ENCODE measurements around the gene IDH1.
"Not testable (repeated sequence)": the region's sequence is repeated elsewhere in the genome, so short reads cannot be mapped to it uniquely, and the experiment has no call there.

IDH1 gene

GRCh38 chr2:208256849-208257813 lies 2.3 kb upstream of the IDH1 start:
- not testable (repeated sequence) for DNase-seq (ENCODE audit: low spot score)

- DNase-seq (ENCODE audit: low spot score): no peak
Measured at GRCh38 chr2:208256192-208256782, 1.4 kb upstream of the IDH1 start.

GRCh38 chr2:208255557-208256106 lies 761 bp upstream of the IDH1 start:
- no peak for DNase-seq (ENCODE audit: low spot score)

- DNase-seq (ENCODE audit: low spot score): peak; percentile 78
Measured at GRCh38 chr2:208254118-208254870, 577 bp downstream of the IDH1 start.

GRCh38 chr2:208253600-208254117 lies 1.2 kb downstream of the IDH1 start:
- DNase-seq (ENCODE audit: low spot score): peak; percentile 12

- peak; percentile 4 for DNase-seq (ENCODE audit: low spot score)
Measured at GRCh38 chr2:208252716-208253492, 2.0 kb downstream of the IDH1 start.

GRCh38 chr2:208251098-208251497 lies 3.8 kb downstream of the IDH1 start:
- DNase-seq (ENCODE audit: low spot score): no peak

- no peak for DNase-seq (ENCODE audit: low spot score)
Measured at GRCh38 chr2:208250388-208250787, 4.5 kb downstream of the IDH1 start.

GRCh38 chr2:208249296-208249695 lies 5.6 kb downstream of the IDH1 start:
- DNase-seq (ENCODE audit: low spot score): no peak

GRCh38 chr2:208248601-208249000 lies 6.3 kb downstream of the IDH1 start:
- DNase-seq (ENCODE audit: low spot score): no peak

GRCh38 chr2:208245746-208246145 lies 9.1 kb downstream of the IDH1 start:
- no peak for DNase-seq (ENCODE audit: low spot score)

GRCh38 chr2:208244422-208244821 lies 10.4 kb downstream of the IDH1 start:
- DNase-seq (ENCODE audit: low spot score): no peak

GRCh38 chr2:208240619-208241209 lies 14.2 kb downstream of the IDH1 start:
- DNase-seq (ENCODE audit: low spot score): no peak

GRCh38 chr2:208239770-208240493 lies 14.9 kb downstream of the IDH1 start:
- DNase-seq (ENCODE audit: low spot score): no peak

- no peak for DNase-seq (ENCODE audit: low spot score)
Measured at GRCh38 chr2:208235860-208236259, 19.0 kb downstream of the IDH1 start.

GRCh38 chr2:208234786-208235185 lies 20.1 kb downstream of the IDH1 start:
- no peak for DNase-seq (ENCODE audit: low spot score)

- no peak for DNase-seq (ENCODE audit: low spot score)
Measured at GRCh38 chr2:208228476-208228875, 26.4 kb downstream of the IDH1 start.

- no peak for DNase-seq (ENCODE audit: low spot score)
Measured at GRCh38 chr2:208227581-208228232, 27.2 kb downstream of the IDH1 start.

- DNase-seq (ENCODE audit: low spot score): no peak
Measured at GRCh38 chr2:208224802-208225201, 30.1 kb downstream of the IDH1 start.

- no peak for DNase-seq (ENCODE audit: low spot score)
Measured at GRCh38 chr2:208222351-208222750, 32.5 kb downstream of the IDH1 start.

All from LoVo (cell line).